SKM-1 treated with dmso at 0.1 percent for 144 hours (cell line): ENCODE measurements around the gene TMEM35A.
"Not testable (repeated sequence)": the region's sequence is repeated elsewhere in the genome, so short reads cannot be mapped to it uniquely, and the experiment has no call there.

Experiments used
- DNase-seq: peaks from one replicate; lab custom pipeline; 2025; ENCODE audit not compliant: unreplicated experiment; lab: John Stamatoyannopoulos, UW

Gene TMEM35A

DNA sequence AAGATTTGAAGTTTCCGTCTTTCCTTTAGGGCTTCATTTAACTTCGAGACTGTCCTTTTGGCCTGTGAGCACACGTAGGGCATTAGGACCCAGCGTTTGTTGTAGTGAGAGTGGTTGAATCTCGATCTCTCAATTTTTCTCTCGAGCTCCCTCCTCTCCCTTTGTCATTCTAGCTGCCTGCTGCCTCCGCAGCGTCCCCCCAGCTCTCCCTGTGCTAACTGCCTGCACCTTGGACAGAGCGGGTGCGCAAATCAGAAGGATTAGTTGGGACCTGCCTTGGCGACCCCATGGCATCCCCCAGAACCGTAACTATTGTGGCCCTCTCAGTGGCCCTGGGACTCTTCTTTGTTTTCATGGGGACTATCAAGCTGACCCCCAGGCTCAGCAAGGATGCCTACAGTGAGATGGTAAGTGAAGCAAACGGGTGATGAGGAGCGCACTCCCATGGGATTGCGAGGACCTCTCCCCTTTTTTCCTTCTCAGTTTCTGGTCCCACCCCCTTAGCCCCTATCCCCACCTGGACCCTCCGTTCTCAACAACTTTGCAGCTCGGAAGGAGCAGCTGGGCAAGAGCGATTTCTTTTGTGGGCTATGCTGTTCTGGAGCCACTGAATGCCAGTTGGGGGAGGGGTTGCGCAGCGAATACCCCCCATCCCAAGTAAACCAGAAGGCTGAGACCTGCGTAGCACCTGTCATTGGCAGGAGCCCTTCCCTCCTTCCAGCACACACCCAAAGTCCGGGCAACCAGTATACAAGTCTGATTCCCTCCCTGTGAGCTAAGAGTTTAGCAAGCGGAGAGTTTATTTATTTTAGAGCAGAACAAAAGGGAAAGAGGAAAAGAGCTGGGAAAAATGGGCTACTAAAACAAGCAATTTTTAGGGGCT is at the start of gene TMEM35A:
TMEM35A (plus strand) TSS at position 164 of the 883 bp plus-strand sequence; CDS start at position 288, 124 bp downstream.
- no peak for DNase-seq

GRCh38 chrX:101029665-101030064 is 49.0 kb upstream of the TMEM35A start:
- DNase-seq = no peak

DNA sequence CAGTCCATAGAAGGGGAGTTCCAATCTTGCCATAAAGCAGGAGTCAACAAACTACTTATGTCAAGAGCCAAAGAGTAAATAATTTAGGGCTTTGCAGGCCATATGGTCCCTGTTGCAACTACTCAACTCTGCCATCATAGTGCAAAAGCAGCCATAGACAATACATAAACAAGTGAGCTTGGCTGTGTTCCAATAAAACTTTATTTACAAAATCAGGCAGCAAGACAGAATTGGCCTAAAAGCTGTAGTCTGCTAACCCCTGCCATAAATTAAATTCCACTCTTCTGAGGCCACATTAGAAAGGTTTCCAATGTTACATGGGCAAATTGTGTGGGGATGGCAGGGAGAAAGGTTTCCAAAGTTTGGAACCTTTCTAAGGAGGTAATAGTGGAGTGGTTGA is 41.4 kb upstream of the TMEM35A start:
- DNase-seq = no peak

GRCh38 chrX:101040197-101040596 is 38.5 kb upstream of the TMEM35A start:
- no peak for DNase-seq

DNA sequence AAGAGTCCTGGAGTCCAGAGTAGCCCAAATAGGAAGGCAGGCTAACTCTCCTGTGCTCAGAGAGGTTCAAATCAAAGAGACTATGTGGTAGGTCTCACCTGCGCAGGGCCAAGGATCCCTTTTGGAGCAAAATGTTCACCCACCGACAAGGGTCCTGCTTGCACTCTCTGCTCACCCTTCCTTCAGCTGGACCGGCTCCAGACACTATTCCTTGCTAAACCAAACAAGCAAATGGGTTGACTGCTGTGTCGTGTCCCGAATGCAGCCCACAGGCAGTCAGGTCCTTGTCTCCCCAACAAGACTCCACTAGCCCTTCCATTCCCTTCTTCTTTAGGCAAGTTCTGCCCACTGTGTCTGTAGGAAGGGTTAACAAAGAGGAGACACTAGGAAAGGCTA is 27.5 kb upstream of the TMEM35A start:
- no peak for DNase-seq

GRCh38 chrX:101051549-101052302 is 27.0 kb upstream of the TMEM35A start, which contains the start of gene TRMT2B:
TRMT2B (minus strand) TSS chrX:101052111; CDS start chrX:101042289, 9,822 bp downstream.
- DNase-seq = peak; percentile 78

DNA sequence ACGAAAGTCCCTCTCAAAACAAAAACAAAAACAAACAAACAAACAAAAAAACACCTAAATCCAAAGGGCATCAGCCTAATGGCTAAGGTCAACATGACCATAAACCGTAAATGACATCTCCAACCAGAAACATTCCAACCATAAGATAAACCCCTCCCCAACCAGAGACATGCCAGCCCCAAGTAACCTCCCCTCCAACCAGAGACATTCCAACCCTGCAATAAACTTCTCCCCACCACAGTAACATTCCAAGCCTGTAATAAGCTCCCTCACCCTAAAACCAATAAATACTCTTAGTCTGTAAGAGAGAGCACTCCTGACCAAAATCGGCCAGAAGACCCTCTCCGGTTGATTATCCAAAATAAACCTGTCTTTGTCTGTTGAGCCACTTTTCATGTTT is 22.1 kb upstream of the TMEM35A start:
- DNase-seq = not testable (repeated sequence)

- peak; percentile 33 for DNase-seq
Measured at GRCh38 chrX:101057093-101057714, 21.5 kb upstream of the TMEM35A start.

- DNase-seq = no peak
Measured at GRCh38 chrX:101062176-101062575, 16.5 kb upstream of the TMEM35A start.

DNA sequence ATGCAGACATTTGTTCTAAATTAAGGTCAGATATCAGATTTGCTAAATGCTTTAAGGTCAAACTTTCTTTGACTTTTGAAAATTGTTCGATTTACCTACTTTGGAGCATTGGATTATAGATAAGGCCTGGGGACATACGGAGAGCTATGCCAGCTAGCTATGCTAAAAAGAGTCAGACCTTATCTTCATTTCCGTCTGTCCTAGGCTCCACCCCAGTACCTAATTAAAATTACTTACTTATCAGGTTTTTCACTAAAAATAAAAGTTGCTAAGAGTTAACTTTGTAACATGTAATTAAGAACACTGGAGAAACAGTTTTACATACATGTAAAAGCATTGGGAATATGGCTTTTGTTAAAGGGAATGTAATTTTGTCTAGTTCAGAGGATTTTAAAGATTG is 7.1 kb upstream of the TMEM35A start:
- no peak for DNase-seq

GRCh38 chrX:101079736-101080270 is 1.1 kb downstream of the TMEM35A start:
- DNase-seq = no peak

DNA sequence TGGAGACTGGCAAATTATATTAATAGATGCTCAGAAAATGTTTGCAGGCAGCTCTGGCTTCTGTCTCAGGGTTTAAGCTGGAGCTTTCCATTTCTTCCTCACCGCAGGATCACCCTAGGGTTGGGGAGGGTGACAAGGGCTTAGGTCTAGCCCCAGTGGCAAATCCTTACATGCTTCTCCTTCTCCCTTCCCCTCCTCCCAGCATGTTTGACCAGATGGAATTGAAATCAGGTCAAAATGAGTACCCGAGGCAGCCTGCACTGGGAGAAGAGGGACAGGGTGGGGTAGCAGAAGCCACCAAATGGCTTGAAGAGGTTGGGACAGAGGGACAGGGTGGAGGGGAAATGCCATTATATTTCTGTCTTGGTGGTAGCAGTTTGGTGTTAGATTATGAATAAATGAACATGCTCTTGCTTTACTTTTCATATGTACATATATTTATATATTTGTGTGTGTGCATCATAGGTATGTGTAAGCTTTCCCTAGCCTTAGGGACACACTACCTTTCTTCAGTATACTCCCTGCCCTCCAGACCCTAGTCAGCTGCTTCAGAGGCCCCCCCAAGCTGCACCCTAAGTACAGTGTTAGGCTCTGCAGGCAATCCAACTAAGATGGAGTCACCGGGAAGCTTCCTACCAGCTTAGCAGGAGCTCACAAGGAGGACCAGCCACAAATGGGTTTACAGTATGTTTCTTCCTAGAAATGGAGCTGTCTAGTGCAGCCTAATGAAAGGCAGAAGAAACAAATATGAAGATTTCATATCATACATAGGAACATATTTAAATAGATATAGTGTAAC is 1.8 kb downstream of the TMEM35A start:
- no peak for DNase-seq

DNA sequence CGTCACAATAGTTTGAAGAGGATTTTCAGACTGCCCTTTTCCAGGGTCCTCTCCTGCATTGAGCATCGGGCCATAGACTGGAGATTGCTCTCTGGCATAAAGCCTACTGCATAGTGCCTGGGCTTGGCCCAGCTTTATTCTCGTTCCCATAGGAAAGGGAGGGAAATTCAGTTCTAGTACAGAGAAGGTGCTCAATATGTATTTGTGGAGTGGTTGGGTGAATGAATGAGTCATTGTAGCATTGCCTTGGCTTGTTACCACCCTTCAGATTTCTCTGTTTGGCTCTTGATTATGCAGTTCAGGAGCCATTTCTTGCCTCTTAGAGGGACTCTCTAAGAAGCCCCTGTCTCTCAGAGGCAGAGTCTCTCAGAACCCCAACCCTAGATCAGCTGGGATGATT is 2.6 kb downstream of the TMEM35A start:
- no peak for DNase-seq

DNA sequence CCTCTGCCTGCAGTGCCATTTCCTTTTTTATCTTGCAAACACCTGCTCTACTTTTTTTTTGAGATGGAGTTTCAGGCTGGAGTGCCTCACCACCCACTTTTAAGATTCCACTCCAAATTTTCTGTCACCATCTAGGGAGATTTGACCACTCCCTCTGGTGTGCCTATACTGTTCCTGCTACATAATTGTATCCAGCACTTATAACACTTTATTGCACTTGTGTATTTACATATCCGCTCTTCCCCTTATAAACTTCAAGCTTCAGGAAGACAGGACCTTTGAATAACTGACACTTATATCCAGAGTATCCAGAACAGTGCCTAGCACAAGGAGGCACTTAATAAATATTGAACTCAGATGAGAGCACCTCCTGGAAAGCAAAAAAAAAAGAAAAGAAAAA is 13.1 kb downstream of the TMEM35A start:
- DNase-seq = no peak

GRCh38 chrX:101097546-101098453 is 19.1 kb downstream of the TMEM35A start, which contains the start of gene CENPI:
CENPI (plus strand) TSS chrX:101098204; CDS start chrX:101101071, 2,867 bp downstream.
- peak; percentile 77 for DNase-seq

DNA sequence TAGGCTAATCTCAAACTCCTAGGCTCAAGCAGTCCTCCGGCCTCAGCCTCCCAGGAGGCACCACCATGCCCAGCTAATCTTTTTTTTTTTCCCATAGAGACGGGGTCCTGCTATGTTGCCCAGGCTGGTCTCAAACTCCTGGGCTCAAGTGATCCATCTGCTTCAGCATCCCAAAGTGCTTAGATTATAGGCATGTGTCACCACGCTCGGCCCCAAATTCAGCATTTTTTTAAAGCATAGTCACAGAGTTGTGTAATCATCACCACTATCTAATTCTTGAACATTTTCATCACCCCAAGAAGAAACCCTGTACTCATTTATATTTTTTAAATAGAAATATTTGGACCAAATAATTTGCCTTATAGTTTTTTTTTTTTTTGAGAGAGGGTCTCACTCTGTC is 29.6 kb downstream of the TMEM35A start:
- no peak for DNase-seq

- no peak for DNase-seq
Measured at GRCh38 chrX:101117701-101118100, 39.0 kb downstream of the TMEM35A start.

DNA sequence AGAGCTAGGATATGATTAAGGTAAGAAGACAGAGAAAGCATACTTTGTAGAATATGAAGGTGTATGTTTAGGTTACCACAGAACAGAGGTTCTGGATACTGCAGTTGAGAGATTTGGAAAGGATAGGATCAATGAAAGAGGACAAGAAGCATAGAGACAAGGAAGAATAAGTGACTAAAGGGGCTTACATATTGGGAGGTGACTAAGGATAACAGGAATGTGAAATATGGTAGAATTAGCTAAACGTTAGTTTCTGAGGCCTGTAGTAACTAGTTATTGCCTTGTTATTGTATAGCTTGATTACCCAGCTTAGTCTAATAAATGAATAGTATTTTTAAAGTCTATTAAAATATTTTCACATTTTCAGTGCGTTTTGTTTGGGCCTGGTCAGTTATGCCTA is 57.6 kb downstream of the TMEM35A start:
- no peak for DNase-seq
